CD1c-positive myeloid dendritic cell (primary cell): Measurements from ENCODE around the gene KANSL1L.
"Not testable (repeated sequence)": the region's sequence is repeated elsewhere in the genome, so short reads cannot be mapped to it uniquely, and the experiment has no call there.

Experiments
- DNase-seq: peaks from one replicate; pipeline ENCODE4 v3.0.0-alpha.2; 2016; ENCODE audit errors: extremely low spot score

Gene KANSL1L

GRCh38 chr2:210179351-210179990 lies 8.3 kb upstream of the KANSL1L start:
- no peak for DNase-seq

- no peak for DNase-seq
Observed at GRCh38 chr2:210177769-210178168, 6.6 kb upstream of the KANSL1L start.

- not testable (repeated sequence) for DNase-seq
Observed at GRCh38 chr2:210177115-210177514, 5.9 kb upstream of the KANSL1L start.

GRCh38 chr2:210174086-210174485 lies 2.9 kb upstream of the KANSL1L start:
- no peak for DNase-seq

- DNase-seq, result peak; percentile 12
Observed at GRCh38 chr2:210172219-210172575, 988 bp upstream of the KANSL1L start.

- DNase-seq, result peak; percentile 99
Observed at GRCh38 chr2:210170446-210171303, 534 bp downstream of the KANSL1L start.

GRCh38 chr2:210170196-210170445 lies 1.1 kb downstream of the KANSL1L start:
- DNase-seq, result no peak

GRCh38 chr2:210169516-210170195 lies 1.6 kb downstream of the KANSL1L start:
- DNase-seq, result peak; percentile 81

- no peak for DNase-seq
Observed at GRCh38 chr2:210167227-210167626, 4.0 kb downstream of the KANSL1L start.

GRCh38 chr2:210162466-210163124 lies 8.6 kb downstream of the KANSL1L start:
- DNase-seq, result no peak

GRCh38 chr2:210159059-210159458 lies 12.2 kb downstream of the KANSL1L start:
- DNase-seq, result no peak

GRCh38 chr2:210158236-210158635 lies 13.0 kb downstream of the KANSL1L start:
- DNase-seq, result no peak

- DNase-seq, result no peak
Observed at GRCh38 chr2:210157526-210157925, 13.7 kb downstream of the KANSL1L start.

GRCh38 chr2:210147614-210148013 lies 23.6 kb downstream of the KANSL1L start:
- DNase-seq, result no peak

GRCh38 chr2:210132239-210132638 lies 39.0 kb downstream of the KANSL1L start:
- no peak for DNase-seq

GRCh38 chr2:210128961-210129360 lies 42.2 kb downstream of the KANSL1L start:
- no peak for DNase-seq

GRCh38 chr2:210113614-210114235 lies 57.5 kb downstream of the KANSL1L start:
- DNase-seq, result no peak

- no peak for DNase-seq
Observed at GRCh38 chr2:210112871-210113270, 58.3 kb downstream of the KANSL1L start.

- DNase-seq, result no peak
Observed at GRCh38 chr2:210099940-210100339, 71.3 kb downstream of the KANSL1L start.

GRCh38 chr2:210094787-210095186 lies 76.4 kb downstream of the KANSL1L start:
- DNase-seq, result no peak

GRCh38 chr2:210092791-210093190 lies 78.4 kb downstream of the KANSL1L start:
- no peak for DNase-seq

- DNase-seq, result no peak
Observed at GRCh38 chr2:210086930-210087329, 84.3 kb downstream of the KANSL1L start.
